ENCODE measurements around the gene ZNF638.

DNA sequence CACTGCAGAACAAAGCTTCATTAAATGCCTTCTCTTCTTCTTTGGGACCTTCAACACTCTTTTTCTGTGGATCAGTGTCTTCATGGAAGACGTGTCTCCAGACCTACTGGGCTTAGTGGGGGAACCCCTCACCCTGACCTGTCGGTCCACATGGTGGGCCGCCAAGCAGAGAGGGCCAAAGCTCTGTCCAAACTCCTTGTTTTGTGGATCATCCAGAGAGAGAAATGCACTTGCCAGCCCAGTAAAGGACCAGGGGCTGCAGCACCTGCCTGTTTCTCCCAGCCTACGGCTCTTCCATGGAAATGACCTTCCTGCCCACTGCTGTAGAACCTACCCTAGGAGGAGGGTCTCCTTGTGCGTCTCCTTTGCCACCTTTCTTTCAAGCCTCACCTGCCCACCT is 147.7 kb downstream of the ZNF638 start:
- TF ChIP-seq, protein P1, sequence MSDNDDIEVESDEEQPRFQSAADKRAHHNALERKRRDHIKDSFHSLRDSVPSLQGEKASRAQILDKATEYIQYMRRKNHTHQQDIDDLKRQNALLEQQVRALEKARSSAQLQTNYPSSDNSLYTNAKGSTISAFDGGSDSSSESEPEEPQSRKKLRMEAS (IDR thresholded peaks at IDR 0.05) = no peak
- TF ChIP-seq TAF1 (IDR thresholded peaks at IDR 0.05; ENCODE audit: low read depth) = no peak
- no peak for TF ChIP-seq EP300 (IDR thresholded peaks at IDR 0.05; ENCODE audit: borderline replicate concordance)
